Cardiac muscle cell (in vitro differentiated cells and primary cell): ENCODE results near the gene ASS1. TPM values are rescaled to one million over a fixed set of nuclear protein-coding genes. Genes with fewer than 3 reads are reported as not detected.

Source experiments
- DNase-seq, 2 donors: peaks; one replicate each; pipeline versions ENCODE4 v3.0.0 to v3.0.0-alpha.2; 2010 to 2017; ENCODE audit warnings: low read depth in 1 of 2, low spot score in 1 of 2
- H3K27ac ChIP-seq: fragments of 200-600 bp; sonication (generic); 2 replicates; pipeline ENCODE4 v1.5.1; 2016
- H3K27me3 ChIP-seq: fragments of 200-600 bp; sonication (generic); 2 replicates; pipeline ENCODE4 v1.6.0; 2016; ENCODE audit warnings: control low read depth
- H3K36me3 ChIP-seq: fragments of 200-600 bp; sonication (generic); 2 replicates; pipeline ENCODE4 v1.5.1; 2016; ENCODE audit warnings: control low read depth
- H3K4me1 ChIP-seq: fragments of 200-600 bp; sonication (generic); 2 replicates; pipeline ENCODE4 v1.8.1; 2017; ENCODE audit warnings: low read depth, mild to moderate bottlenecking, mixed run types
- H3K4me3 ChIP-seq: fragments of 200-600 bp; sonication (generic); 2 replicates; pipeline ENCODE4 v1.5.1; 2016; ENCODE audit warnings: mild to moderate bottlenecking
- H3K9me3 ChIP-seq: fragments of 200-600 bp; sonication (generic); 2 replicates; pipeline ENCODE4 v1.5.1; 2017; ENCODE audit warnings: low read depth, mild to moderate bottlenecking, control low read depth
- CTCF ChIP-seq: IDR thresholded peaks from 2 replicates; pipeline ENCODE4 v1.5.1; 2012; ENCODE audit warnings: low read depth, mild to moderate bottlenecking, low read length
- polyA plus RNA-seq: library from polyadenylated mRNA; unstranded; fragments of >200 nt; fragmentation: Nextera tagmentation; extraction: Ambion mirVana; gene quantifications from 2 replicates; pipeline ENCODE4 v1.2.1, GENCODE V29; 2016
- total RNA-seq: library from RNA; depleted of rRNA; stranded (reverse); fragments of >200 nt; gene quantifications from 2 replicates; pipeline ENCODE4 v1.2.3, GENCODE V29; 2016

The ASS1 gene
- total RNA-seq (83.8 and 89.8 TPM in 2 replicates), polyA plus RNA-seq (59.3 and 67.5 TPM in 2 replicates)

GRCh38 chr9:130444565-130445221, at the start of gene ASS1:
Gene ASS1, plus strand, starts transcription at chr9:130444961. Its CDS starts 7,268 bp downstream, at chr9:130452229.
- H3K27me3 ChIP-seq = no peaks in the 10 kb centered on the region

GRCh38 chr9:130395810-130396435, 48.8 kb upstream of the ASS1 start:
- Histone ChIP-seq H3K4me1 (no peaks in the 10 kb centered on the region), H3K9me3 (no peaks in the 10 kb centered on the region), H3K36me3 (no peaks in the 10 kb centered on the region), H3K27ac (no peak overlapping the region), H3K27me3 (no peaks in the 10 kb centered on the region), H3K4me3 (no peak overlapping the region)
- no peak for DNase-seq
- TF ChIP-seq CTCF = no peak

More at GRCh38 chr9:130444565-130445221, at the start of gene ASS1:
- H3K4me3 ChIP-seq = peak within 1 kb of the TSS; percentile 34
- H3K4me1 ChIP-seq = peaks cover 19% of the 10 kb centered on the region
- peak; percentile 56 to 81 for DNase-seq
- no peak for TF ChIP-seq CTCF
- no peak within 1 kb of the TSS for H3K27ac ChIP-seq
- H3K9me3 ChIP-seq = no peaks in the 10 kb centered on the region
- no peaks in the 10 kb centered on the region for H3K36me3 ChIP-seq

- H3K36me3 ChIP-seq = no peaks in the 10 kb centered on the region
- H3K27me3 ChIP-seq = no peaks in the 10 kb centered on the region
- H3K27ac ChIP-seq = no peak overlapping the region
- TF ChIP-seq CTCF = no peak
- H3K4me3 ChIP-seq = no peak overlapping the region
- H3K9me3 ChIP-seq = no peaks in the 10 kb centered on the region
- no peaks in the 10 kb centered on the region for H3K4me1 ChIP-seq
- DNase-seq = no peak
Measured at GRCh38 chr9:130396581-130396980, 48.2 kb upstream of the ASS1 start.

GRCh38 chr9:130398487-130399240, 46.1 kb upstream of the ASS1 start:
- no peak overlapping the region for H3K27ac ChIP-seq

More at GRCh38 chr9:130398487-130399240, 46.1 kb upstream of the ASS1 start:
- TF ChIP-seq CTCF = no peak
- no peak for DNase-seq
- Histone ChIP-seq H3K27me3 (no peaks in the 10 kb centered on the region), H3K9me3 (no peaks in the 10 kb centered on the region), H3K4me1 (no peaks in the 10 kb centered on the region), H3K4me3 (no peak overlapping the region), H3K36me3 (no peaks in the 10 kb centered on the region)
